Suprapubic skin (tissue), 4 donors: ENCODE data around the gene IL1RAP. TPM values are rescaled to one million over a fixed set of nuclear protein-coding genes. Genes with fewer than 3 reads are reported as not detected.

Experiments
- DNase-seq, 2 donors: peaks; one replicate each; pipeline ENCODE4 v3.0.0-alpha.2; 2019; ENCODE audit warnings: low spot score in 2 of 2
- H3K27ac ChIP-seq: fragments of 200-600 bp; sonication (generic); one replicate; pipeline ENCODE4 v1.5.1; 2019
- H3K27me3 ChIP-seq: fragments of 200-600 bp; sonication (generic); one replicate; pipeline ENCODE4 v1.5.1; 2019
- H3K36me3 ChIP-seq: fragments of 200-600 bp; sonication (generic); one replicate; pipeline ENCODE4 v1.5.1; 2019
- H3K4me1 ChIP-seq: fragments of 200-600 bp; sonication (generic); one replicate; pipeline ENCODE4 v1.5.1; 2019
- H3K4me3 ChIP-seq: fragments of 200-600 bp; sonication (generic); one replicate; pipeline ENCODE4 v1.5.1; 2019; ENCODE audit warnings: mild to moderate bottlenecking
- H3K9me3 ChIP-seq: fragments of 200-600 bp; sonication (generic); one replicate; pipeline ENCODE4 v1.5.1; 2019
- CTCF ChIP-seq, 2 donors: fragments of 200-600 bp in 1 of 2; fragments of 450-650 bp in 1 of 2; sonication (generic) in 1 of 2; IDR thresholded peaks; one replicate each; pipeline ENCODE4 v1.5.1; 2016 to 2019; ENCODE audit warnings: antibody characterized with exemption in 2 of 2, mild to moderate bottlenecking in 1 of 2, moderate library complexity in 1 of 2
- EP300 ChIP-seq: sonication (generic); formaldehyde crosslinking; IDR thresholded peaks from one replicate; pipeline ENCODE4 v1.6.1; 2017; ENCODE audit warnings: antibody characterized with exemption
- POLR2A ChIP-seq, 2 donors: fragments of 450-650 bp; IDR thresholded peaks; one replicate each; pipeline ENCODE4 v1.6.1; 2017; ENCODE audit warnings: antibody characterized with exemption in 2 of 2, mild to moderate bottlenecking in 2 of 2, moderate library complexity in 2 of 2
- POLR2AphosphoS5 ChIP-seq, 3 donors: sonication (generic); formaldehyde crosslinking; IDR thresholded peaks; one replicate each; pipeline ENCODE4 v1.6.1; 2017; ENCODE audit warnings: antibody characterized with exemption in 3 of 3
- WGBS: methylation state at CpG from one replicate; pipeline ENCODE4 v1.1.5; 2018; 5-methylcytosine and 5-hydroxymethylcytosine counted together
- total RNA-seq, 4 donors: library from RNA; depleted of rRNA; stranded (reverse); fragments of >200 nt; gene quantifications; one replicate each; pipeline ENCODE4 v1.1.0, GENCODE V29; 2016

IL1RAP gene
- total RNA-seq, 4 donors from 2014 or later: 27.5 to 44.0 (median 29.5) TPM

GRCh38 chr3:190526787-190527762 lies 13.2 kb downstream of the IL1RAP start:
- WGBS: 56% methylated on average over 5 of the region's 5 CpGs
- DNase-seq: no peak
- H3K27ac ChIP-seq: no peak overlapping the region

GRCh38 chr3:190528706-190529105 lies 14.8 kb downstream of the IL1RAP start:
- no peaks in the 10 kb centered on the region for H3K36me3 ChIP-seq
- H3K9me3 ChIP-seq: no peaks in the 10 kb centered on the region
- H3K4me1 ChIP-seq: peaks cover 44% of the 10 kb centered on the region
- DNase-seq: no peak
- WGBS: 90% methylated on average over 3 of the region's 3 CpGs
- H3K27ac ChIP-seq: no peak overlapping the region
- H3K4me3 ChIP-seq: no peak overlapping the region
- H3K27me3 ChIP-seq: no peaks in the 10 kb centered on the region
- no peak for TF ChIP-seq POLR2AphosphoS5 (IDR thresholded peaks at IDR 0.05)
- TF ChIP-seq POLR2A (IDR thresholded peaks at IDR 0.05): no peak
- TF ChIP-seq CTCF (IDR thresholded peaks at IDR 0.05): no peak
- no peak for TF ChIP-seq EP300

More at GRCh38 chr3:190526787-190527762, 13.2 kb downstream of the IL1RAP start:
- Histone ChIP-seq H3K4me1 (peaks cover 30% of the 10 kb centered on the region), H3K36me3 (no peaks in the 10 kb centered on the region), H3K27me3 (no peaks in the 10 kb centered on the region), H3K4me3 (no peak overlapping the region), H3K9me3 (no peaks in the 10 kb centered on the region)
- TF ChIP-seq CTCF (IDR thresholded peaks at IDR 0.05) (no peak), POLR2A (IDR thresholded peaks at IDR 0.05) (no peak), EP300 (no peak), POLR2AphosphoS5 (IDR thresholded peaks at IDR 0.05) (no peak)

- H3K36me3 ChIP-seq: no peaks in the 10 kb centered on the region
- H3K27ac ChIP-seq: no peak overlapping the region
- no peak for DNase-seq
- TF ChIP-seq CTCF (IDR thresholded peaks at IDR 0.05): no peak
- TF ChIP-seq POLR2A (IDR thresholded peaks at IDR 0.05): no peak
- no peak for TF ChIP-seq EP300
- TF ChIP-seq POLR2AphosphoS5 (IDR thresholded peaks at IDR 0.05): no peak
- 67% methylated on average over 3 of the region's 3 CpGs for WGBS
- no peak overlapping the region for H3K4me3 ChIP-seq
- no peaks in the 10 kb centered on the region for H3K27me3 ChIP-seq
- H3K9me3 ChIP-seq: no peaks in the 10 kb centered on the region
- peaks cover 52% of the 10 kb centered on the region for H3K4me1 ChIP-seq
Observed at GRCh38 chr3:190531406-190531805, 17.5 kb downstream of the IL1RAP start.

GRCh38 chr3:190532731-190533203 lies 18.9 kb downstream of the IL1RAP start:
- peak overlapping the region; percentile 76 for H3K27ac ChIP-seq
- TF ChIP-seq POLR2AphosphoS5 (IDR thresholded peaks at IDR 0.05) (no peak), EP300 (no peak), POLR2A (IDR thresholded peaks at IDR 0.05) (no peak), CTCF (IDR thresholded peaks at IDR 0.05) (no peak)
- H3K4me1 ChIP-seq: peaks cover 44% of the 10 kb centered on the region
- WGBS: 58% methylated on average over 7 of the region's 7 CpGs
- no peaks in the 10 kb centered on the region for H3K36me3 ChIP-seq
- H3K4me3 ChIP-seq: no peak overlapping the region
- no peaks in the 10 kb centered on the region for H3K9me3 ChIP-seq
- no peak for DNase-seq
- no peaks in the 10 kb centered on the region for H3K27me3 ChIP-seq

- Histone ChIP-seq H3K4me3 (no peak overlapping the region), H3K36me3 (no peaks in the 10 kb centered on the region), H3K27me3 (no peaks in the 10 kb centered on the region), H3K27ac (peak overlapping the region; percentile 76), H3K9me3 (no peaks in the 10 kb centered on the region), H3K4me1 (peaks cover 43% of the 10 kb centered on the region)
- TF ChIP-seq POLR2AphosphoS5 (IDR thresholded peaks at IDR 0.05) (peak in 2 of 3 donors; percentile 25 to 41), POLR2A (IDR thresholded peaks at IDR 0.05) (no peak)
- DNase-seq: peak; percentile 82
- WGBS: 5% methylated on average over 13 of the region's 13 CpGs
Observed at GRCh38 chr3:190533511-190534281, 19.8 kb downstream of the IL1RAP start.
